Peyer's patch (tissue), 4 donors: ENCODE results near the gene NOTUM.

ENCODE experiments used
- CTCF ChIP-seq, 6 experiments: fragments of 450-650 bp in 4 of 6; fragments of 200-600 bp in 2 of 6; sonication (generic) in 1 of 6; IDR thresholded peaks; one replicate each; pipeline ENCODE4 v1.5.1; 2017 to 2019; ENCODE audit warnings: antibody characterized with exemption in 6 of 6, mild to moderate bottlenecking in 3 of 6, moderate library complexity in 1 of 6
- POLR2A ChIP-seq, 2 donors: fragments of 450-650 bp; IDR thresholded peaks; one replicate each; pipeline ENCODE4 v1.5.1; 2017; ENCODE audit warnings: antibody characterized with exemption in 2 of 2, mild to moderate bottlenecking in 2 of 2, moderate library complexity in 2 of 2

GRCh38 chr17:81910840-81911276 is 50.1 kb downstream of the NOTUM start:
- TF ChIP-seq CTCF (IDR thresholded peaks at IDR 0.05) (no peak), POLR2A (IDR thresholded peaks at IDR 0.05) (no peak)
